ENCODE measurements around the gene EPS8L3. TPM values are rescaled to one million over a fixed set of nuclear protein-coding genes. Genes with fewer than 3 reads are reported as not detected.

EPS8L3 gene
- total and polyA plus RNA-seq, 10 of the 15 experiments (the other 5 are each of a cell fraction or from before 2014, with no cell fraction given) = not detected

DNA sequence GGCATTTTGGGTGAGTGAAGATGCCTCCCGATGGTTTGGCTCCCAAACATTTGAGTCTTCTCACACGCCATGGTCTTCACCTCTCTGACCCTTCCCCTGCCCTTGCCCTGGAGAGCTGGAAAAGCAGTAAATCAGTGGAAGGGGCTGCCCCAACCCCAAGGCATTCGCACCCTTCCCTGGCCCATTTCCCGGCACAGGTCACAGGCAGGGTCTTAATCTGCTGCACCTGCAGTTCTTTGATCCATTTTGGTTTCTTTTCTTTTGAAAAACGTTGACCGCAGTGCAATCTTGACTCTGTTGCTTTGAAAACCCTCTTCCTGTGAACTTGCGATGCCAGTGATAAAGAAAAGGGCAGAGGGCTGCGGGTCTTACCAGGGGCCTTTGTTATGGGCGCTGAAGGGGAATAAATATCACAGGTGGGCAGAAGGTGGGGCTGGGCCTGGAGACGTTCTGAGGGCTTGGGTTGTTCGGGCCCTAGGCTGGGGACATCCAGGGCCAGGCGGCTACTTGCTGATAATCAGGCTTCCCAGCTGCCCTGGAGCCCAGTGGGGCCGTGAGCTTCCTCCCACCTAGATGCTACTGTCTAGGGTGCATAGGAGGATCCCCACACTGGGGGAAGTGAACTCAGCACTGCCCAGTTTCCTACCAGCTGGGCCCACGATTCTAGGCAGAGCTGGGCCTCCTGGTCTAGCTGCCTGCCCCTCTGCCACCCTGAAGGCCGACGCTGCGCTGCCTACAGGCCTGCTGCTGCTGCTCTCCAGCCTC lies 38.6 kb upstream of the EPS8L3 start:
- no peak overlapping the region for H3K27ac ChIP-seq (ENCODE audit: control insufficient read depth, insufficient read depth)
- ChIA-PET POLR2A (interaction anchor here (0.5 kb wide), 1 partner anchor 205 kb away, joined by 5 read pairs; no protein-coding TSS in a partner anchor), RAD21 (ENCODE audit: unreplicated experiment) (interaction anchor here (1.1 kb wide), 1 partner anchor 162 kb away, joined by 3 read pairs; no protein-coding TSS in a partner anchor), SMC1A (ENCODE audit: uncharacterized antibody, unreplicated experiment) (interaction anchor here (1.0 kb wide), 1 partner anchor 12 kb away, joined by 3 read pairs; no protein-coding TSS in a partner anchor), CTCF (interaction anchor here (1.1 to 1.5 kb wide), 4 partner anchors 11 to 182 kb away, joined by 3 to 7 read pairs (median 3); partner anchors contain the start of gene AHCYL1)
- no TSS peak for BruUV-seq (replicated peaks)
- no peaks in the 10 kb centered on the region for H3K79me2 ChIP-seq (ENCODE audit: control insufficient read depth, insufficient read depth, low read length)
- ATAC-seq (no peak), DNase-seq (ENCODE audit: low read depth, low spot score) (no peak), FAIRE-seq (no peak)
- intact Hi-C loops (cut with micrococcal nuclease; ENCODE audit: unreplicated experiment) (no loop called here), in situ Hi-C loops (cut with MboI) (no loop called here)
- no peak overlapping the region for H3K9ac ChIP-seq (ENCODE audit: control insufficient read depth, insufficient read depth, low read length)
- no peaks in the 10 kb centered on the region for H4K20me1 ChIP-seq (ENCODE audit: control insufficient read depth, insufficient read depth)
- TF ChIP-seq JUND (IDR thresholded peaks at IDR 0.05; ENCODE audit: low read depth, low read length) = no peak
- no peak for TF ChIP-seq HCFC1 (IDR thresholded peaks at IDR 0.05; ENCODE audit: low read length)
- no peak for TF ChIP-seq SIX5 (IDR thresholded peaks at IDR 0.05; ENCODE audit: low read depth, low read length, severe bottlenecking)
- TF ChIP-seq HDGF (IDR thresholded peaks at IDR 0.05) = no peak
- TF ChIP-seq PKNOX1 (IDR thresholded peaks at IDR 0.05) = no peak
- TF ChIP-seq RUNX3 (IDR thresholded peaks at IDR 0.05; ENCODE audit: low read length) = no peak
- TF ChIP-seq, protein P1, sequence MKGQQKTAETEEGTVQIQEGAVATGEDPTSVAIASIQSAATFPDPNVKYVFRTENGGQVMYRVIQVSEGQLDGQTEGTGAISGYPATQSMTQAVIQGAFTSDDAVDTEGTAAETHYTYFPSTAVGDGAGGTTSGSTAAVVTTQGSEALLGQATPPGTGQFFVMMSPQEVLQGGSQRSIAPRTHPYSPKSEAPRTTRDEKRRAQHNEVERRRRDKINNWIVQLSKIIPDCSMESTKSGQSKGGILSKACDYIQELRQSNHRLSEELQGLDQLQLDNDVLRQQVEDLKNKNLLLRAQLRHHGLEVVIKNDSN (IDR thresholded peaks at IDR 0.05; ENCODE audit: borderline replicate concordance, extremely low read length, insufficient read depth, low read depth, low read length) = no peak
- TF ChIP-seq MXI1 (IDR thresholded peaks at IDR 0.05; ENCODE audit: low read depth, low read length) = no peak
- no peak for TF ChIP-seq BCL3 (IDR thresholded peaks at IDR 0.05; ENCODE audit: borderline replicate concordance, insufficient read depth, low read depth, low read length, poor library complexity, severe bottlenecking)
- TF ChIP-seq NBN (IDR thresholded peaks at IDR 0.05) = no peak
- no peak for TF ChIP-seq RCOR1 (conservative IDR thresholded peaks at IDR 0.05; ENCODE audit: low read depth, low read length)
- no peak for TF ChIP-seq PAX5 (IDR thresholded peaks at IDR 0.05; ENCODE audit: borderline replicate concordance, low read depth, low read length)
- no peak for TF ChIP-seq IKZF1 (conservative IDR thresholded peaks at IDR 0.05)
- TF ChIP-seq, protein P2, sequence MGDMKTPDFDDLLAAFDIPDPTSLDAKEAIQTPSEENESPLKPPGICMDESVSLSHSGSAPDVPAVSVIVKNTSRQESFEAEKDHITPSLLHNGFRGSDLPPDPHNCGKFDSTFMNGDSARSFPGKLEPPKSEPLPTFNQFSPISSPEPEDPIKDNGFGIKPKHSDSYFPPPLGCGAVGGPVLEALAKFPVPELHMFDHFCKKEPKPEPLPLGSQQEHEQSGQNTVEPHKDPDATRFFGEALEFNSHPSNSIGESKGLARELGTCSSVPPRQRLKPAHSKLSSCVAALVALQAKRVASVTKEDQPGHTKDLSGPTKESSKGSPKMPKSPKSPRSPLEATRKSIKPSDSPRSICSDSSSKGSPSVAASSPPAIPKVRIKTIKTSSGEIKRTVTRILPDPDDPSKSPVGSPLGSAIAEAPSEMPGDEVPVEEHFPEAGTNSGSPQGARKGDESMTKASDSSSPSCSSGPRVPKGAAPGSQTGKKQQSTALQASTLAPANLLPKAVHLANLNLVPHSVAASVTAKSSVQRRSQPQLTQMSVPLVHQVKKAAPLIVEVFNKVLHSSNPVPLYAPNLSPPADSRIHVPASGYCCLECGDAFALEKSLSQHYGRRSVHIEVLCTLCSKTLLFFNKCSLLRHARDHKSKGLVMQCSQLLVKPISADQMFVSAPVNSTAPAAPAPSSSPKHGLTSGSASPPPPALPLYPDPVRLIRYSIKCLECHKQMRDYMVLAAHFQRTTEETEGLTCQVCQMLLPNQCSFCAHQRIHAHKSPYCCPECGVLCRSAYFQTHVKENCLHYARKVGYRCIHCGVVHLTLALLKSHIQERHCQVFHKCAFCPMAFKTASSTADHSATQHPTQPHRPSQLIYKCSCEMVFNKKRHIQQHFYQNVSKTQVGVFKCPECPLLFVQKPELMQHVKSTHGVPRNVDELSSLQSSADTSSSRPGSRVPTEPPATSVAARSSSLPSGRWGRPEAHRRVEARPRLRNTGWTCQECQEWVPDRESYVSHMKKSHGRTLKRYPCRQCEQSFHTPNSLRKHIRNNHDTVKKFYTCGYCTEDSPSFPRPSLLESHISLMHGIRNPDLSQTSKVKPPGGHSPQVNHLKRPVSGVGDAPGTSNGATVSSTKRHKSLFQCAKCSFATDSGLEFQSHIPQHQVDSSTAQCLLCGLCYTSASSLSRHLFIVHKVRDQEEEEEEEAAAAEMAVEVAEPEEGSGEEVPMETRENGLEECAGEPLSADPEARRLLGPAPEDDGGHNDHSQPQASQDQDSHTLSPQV (IDR thresholded peaks at IDR 0.05) = no peak
- no peak for TF ChIP-seq TCF12 (IDR thresholded peaks at IDR 0.05; ENCODE audit: low read depth, low read length)
- TF ChIP-seq NFXL1 (IDR thresholded peaks at IDR 0.05; ENCODE audit: borderline replicate concordance) = no peak
- H3K36me3 ChIP-seq (ENCODE audit: control insufficient read depth in 2 of 2, insufficient read depth in 2 of 2, low read length in 1 of 2) = no peaks in the 10 kb centered on the region
- H3K4me1 ChIP-seq (ENCODE audit: control insufficient read depth, insufficient read depth, low read length) = peaks cover 4% of the 10 kb centered on the region
- 65% methylated on average over 17 of the region's 17 CpGs for WGBS (ENCODE audit: insufficient coverage, insufficient replicate concordance, low lambda C conversion rate, missing lambda C conversion rate)
- no peak overlapping the region for H2AFZ ChIP-seq (ENCODE audit: control insufficient read depth, low read depth, low read length)
- no peaks in the 10 kb centered on the region for H3K27me3 ChIP-seq (replicated peaks in 1 of 2; ENCODE audit: control insufficient read depth in 2 of 2, insufficient read depth in 2 of 2, low read length in 1 of 2)
- no peak overlapping the region for H3K4me3 ChIP-seq
- no peaks in the 10 kb centered on the region for H3K9me3 ChIP-seq (replicated peaks; ENCODE audit: control insufficient read depth, insufficient read depth, low read length)
- H3K4me2 ChIP-seq (ENCODE audit: control insufficient read depth, insufficient read depth) = no peak overlapping the region

Data from GM12878 (cell line).